Activated CD4-positive, alpha-beta T cell treated with anti-CD3 and anti-CD28 coated beads, Interleukin-2, amount 50 U/mL, for 24 hours (primary cell): Measurements from ENCODE around the gene KRT85.
"Not testable (repeated sequence)": the region's sequence is repeated elsewhere in the genome, so short reads cannot be mapped to it uniquely, and the experiment has no call there.

Experiments
- DNase-seq, 2 donors: peaks; one replicate each; pipeline ENCODE4 v3.0.0-alpha.2; 2020; ENCODE audit warnings: low read depth in 1 of 2, low spot score in 1 of 2

The KRT85 gene

DNA sequence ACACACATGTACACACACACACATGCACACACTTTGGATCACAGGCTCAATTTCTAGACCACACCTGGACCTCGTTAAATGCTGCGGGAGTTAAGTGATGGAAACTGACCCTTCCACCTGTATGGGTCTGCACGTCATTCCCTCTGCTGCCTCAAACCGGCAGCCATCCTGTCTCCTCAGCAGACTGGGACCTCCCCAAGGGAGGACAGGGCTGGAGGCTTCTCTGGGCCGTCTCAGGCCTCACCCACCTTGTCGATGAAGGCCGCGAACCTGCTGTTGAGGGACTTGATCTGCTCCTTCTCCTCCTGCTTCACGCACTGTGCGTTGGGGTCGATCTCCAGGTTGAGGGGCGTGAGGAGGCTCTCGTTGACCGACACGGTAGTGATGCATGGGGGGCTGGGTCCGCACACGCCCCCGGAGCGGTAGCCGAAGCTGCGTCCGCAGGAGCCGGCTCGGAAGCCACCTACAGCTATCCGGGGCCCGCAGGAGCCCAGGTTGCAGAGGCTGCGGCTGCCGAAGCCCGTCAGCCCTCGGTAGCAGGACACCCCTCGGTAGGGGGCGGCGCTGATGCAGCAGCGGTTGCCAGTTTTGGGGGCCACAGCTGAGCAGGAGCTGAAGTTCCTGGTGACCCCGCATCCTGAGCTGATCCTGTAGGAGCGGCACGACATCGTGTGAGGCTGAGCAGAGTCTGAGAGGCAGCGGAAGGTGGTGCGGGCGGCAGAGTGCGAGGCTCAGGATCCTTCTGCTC, at the start of gene KRT85:
KRT85 (minus strand) TSS at position 744 of the 748 bp plus-strand sequence; CDS start at position 668, 76 bp downstream.
- DNase-seq: no peak

DNA sequence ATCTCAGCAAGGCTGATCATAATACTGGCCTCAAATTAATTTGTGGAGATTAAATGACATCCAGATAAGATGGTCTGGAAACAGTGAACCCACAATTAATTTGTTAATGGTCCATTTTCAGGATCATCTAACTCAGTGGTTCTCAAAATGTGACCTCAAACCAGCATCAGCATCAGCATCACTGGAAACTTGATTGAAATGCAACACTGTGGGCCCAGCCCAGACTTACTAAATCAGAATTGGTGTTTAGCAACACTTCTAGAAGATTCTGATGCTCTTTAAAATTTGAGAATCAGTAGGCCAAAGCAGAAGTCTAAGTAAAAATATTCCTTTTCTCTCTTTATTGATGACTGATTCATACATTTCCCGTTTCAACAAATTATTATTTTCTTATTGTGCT, 49.5 kb upstream of the KRT85 start:
- DNase-seq: no peak

DNA sequence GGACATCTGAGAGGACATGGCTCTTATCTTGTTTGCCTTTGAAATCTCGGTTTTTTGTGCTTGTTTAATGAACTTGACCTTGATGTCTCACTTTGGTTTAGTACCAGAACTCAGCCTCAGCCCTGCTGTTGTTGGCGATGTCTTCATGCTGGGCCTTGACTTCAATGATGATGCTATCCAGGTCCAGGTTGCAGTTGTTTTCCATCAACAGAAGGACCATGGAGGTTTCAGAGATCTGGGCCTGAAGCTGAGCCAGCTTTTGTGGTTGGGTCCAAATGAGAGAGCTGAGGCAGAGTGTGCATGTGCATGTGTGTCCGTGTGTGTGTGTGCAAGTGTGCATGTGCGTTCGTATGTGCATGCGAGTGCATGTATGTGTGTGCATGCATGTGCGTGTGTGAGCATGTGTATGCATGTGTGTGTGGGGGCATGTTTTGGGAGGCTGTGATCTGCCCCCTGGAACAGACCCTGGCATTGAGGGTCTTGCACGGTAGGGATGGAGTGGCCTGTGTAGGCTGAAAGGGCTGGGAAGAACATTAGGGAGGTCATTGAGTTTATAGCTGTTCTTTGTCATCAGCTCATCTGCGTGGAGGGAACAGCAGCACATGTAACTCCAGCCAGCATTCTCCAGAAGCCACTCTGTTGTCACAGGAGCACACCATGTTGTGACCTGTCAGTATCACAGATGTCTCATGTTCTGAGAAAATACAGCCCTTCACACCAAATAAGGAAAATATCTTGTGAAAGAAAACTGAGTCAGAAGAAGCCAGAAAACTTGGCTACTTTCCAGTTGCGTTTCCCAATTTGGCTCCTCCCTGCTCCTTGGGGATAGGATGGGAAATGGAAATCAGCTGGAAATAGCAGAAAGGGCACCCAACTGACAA, 48.8 kb upstream of the KRT85 start:
- DNase-seq: no peak

DNA sequence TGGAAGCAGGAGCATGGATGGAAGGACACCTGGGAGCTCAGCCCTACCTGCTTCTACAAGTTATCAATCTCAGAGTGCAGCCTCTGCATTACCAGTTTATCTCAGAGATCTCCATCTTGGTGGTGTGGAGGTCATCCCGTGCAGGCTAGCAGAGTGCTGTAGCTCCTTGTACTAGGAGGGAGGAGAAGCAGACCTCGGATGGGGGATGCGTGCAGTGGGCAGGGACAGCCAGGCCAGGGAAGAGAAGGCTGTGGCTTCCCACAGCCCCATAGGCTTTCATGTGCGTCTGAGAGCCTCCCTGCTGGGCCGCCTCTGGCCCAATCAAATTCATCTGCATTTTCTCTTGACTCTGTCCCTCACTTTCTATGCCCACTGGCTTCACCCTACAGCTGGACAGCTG, 47.7 kb upstream of the KRT85 start:
- DNase-seq: no peak

DNA sequence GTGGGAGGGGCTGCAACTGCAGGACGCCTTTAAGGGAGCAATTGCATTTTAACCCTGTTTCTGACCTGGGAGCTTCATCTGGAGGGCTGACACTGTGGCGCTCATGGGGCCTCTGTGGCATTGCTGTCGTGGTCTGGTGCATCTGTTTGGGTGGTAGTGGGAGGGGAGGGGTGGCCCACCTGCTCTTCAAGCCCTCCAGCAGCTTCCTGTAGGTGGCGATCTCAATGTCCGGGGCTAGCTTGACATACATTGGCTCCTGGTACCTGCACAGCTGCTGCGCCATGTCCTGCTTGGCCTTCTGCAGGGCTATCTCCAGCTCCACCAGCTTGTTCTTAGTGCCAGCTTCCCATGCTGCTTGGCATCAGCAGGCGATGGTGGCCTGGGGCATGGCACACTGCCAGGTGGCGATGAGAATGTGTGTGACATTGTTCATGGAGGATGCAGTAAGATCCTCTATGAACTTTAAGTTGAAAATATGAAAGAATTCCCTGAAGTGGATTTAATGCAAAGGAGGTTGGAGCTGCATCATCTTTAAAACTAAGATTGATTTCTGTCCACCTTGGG, 46.6 kb upstream of the KRT85 start:
- no peak for DNase-seq

DNA sequence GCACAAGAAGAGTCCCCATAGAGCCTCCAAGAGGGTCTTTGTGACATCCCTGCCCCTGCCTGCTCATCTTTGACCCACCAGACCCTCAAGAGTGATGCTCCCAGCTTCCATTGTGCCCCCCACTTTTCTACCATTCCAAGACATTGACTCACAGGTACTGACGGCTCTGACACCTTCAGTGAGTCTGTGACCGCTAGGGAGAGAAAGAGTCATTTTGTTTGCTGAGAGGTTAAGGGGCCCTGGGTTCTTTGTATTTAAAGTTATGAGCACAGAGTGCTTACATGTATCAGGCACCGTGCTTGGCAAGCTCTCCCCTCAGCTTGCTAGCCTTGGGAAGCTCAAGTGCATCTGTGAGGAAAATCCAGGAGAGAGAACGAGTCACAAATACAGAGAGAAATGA, 45.9 kb upstream of the KRT85 start:
- no peak for DNase-seq

DNA sequence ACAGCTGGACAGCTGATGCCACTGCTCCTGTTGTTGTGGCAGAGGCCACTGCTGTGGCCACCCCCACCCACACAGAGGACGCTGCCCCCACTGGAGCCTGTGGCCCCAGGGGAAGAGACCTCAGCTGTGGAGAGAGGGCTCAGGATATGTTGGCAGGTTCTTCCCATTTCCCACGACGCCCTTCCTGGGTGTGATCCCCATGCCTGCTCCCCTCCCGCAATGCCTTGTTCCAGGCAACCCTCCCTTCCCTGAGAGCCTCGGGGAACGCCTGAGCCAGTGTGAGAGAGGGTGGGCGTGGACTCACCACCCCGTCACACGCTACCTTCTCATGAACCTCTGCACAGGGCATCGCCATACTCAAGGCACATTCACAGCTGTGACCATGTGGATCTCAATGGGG, 44.5 kb upstream of the KRT85 start:
- no peak for DNase-seq

DNA sequence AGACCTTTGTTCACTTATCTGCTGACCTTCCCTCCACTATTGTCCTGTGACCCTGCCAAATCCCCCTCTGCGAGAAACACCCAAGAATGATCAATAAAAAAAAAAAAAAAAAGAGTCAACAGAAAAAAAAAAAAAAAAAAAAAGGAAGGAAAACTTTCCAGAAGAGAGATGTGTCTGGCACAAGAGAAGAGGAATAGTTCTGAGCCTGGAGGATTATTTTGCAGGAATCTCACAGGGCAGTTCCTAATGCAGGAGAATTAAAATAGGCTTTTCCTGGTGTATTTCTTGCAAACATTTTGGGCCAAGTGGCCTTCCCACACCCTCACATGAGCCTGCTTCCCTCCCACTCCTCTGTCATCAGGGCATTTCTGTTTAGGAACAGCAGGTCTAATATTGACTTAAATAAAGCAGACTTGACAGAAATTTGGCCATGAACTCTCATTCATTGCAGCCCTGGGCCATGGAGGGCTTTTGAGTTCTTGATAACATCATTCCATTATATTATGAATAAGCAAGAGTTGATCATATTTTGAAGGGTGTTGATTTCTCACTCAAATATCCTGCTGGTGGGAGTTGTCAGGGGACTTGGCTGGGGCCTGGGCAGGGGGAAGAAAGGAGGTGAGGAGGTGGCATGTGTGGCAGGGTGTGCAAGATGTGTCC, 43.4 kb upstream of the KRT85 start:
- DNase-seq: not testable (repeated sequence)

DNA sequence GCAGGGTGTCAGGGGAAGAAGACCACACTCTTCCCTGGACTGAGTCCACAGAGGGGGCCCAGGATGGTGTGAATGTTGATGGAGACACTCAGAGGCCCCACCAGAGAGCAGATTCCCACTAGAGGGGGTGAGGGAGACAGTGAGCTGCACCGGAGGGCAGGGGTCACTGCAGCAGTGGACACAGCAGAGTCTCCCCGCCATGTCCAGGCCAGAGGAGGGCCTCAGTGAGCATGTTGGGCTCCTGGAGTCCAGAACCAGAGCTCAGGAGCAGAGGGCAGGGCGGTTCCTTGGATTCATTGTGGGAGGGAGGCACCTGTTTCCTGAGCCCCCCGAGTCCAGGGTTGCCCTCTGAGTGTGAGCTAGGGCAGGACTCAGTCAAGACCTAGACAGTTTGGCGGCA, 40.6 kb upstream of the KRT85 start:
- DNase-seq: no peak

DNA sequence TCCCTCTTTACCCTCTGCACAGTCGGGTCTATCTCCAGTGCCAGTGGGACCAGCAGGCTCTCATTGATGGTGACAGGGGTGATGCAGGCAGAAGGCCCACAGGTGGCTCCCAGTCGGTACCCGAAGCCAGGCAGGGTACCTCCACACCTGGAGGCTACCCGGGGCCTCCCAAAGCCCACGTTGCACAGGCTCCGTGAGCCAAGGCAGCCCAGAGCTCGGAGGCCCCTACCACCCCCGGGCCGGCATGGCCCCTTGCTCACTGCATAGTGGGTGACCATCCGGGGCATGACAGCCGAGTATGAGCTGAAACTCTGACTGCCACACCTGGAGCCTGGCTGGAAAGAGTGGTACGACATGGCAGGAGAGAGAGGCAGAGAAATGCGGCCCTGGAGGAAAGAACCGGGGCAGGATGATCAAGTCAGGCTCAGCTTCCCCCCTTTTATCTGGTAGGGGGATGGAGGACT, 38.7 kb upstream of the KRT85 start, which contains the start of gene KRT82:
KRT82 (minus strand) TSS at position 414 of the 464 bp plus-strand sequence; CDS start at position 356, 58 bp downstream.
- DNase-seq: no peak

DNA sequence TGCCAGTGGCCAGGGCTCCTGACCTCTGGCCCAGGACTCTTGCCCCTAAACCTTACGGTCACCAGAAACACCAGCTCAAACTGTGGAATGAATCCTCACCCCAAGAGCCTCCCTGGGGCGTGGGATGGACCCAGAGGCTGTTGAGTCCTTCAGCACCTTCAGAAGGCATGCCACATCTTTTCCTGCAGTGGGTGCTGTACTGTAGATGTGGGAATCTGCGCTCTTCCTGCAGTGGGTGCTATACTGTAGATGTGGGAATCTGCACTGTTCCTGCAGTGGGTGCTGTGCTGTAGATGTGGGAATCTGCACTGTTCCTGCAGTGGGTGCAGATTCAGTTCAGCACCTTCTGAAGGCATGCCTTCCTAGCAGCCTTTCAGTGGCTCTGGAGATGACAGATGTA, 37.7 kb upstream of the KRT85 start:
- no peak for DNase-seq

DNA sequence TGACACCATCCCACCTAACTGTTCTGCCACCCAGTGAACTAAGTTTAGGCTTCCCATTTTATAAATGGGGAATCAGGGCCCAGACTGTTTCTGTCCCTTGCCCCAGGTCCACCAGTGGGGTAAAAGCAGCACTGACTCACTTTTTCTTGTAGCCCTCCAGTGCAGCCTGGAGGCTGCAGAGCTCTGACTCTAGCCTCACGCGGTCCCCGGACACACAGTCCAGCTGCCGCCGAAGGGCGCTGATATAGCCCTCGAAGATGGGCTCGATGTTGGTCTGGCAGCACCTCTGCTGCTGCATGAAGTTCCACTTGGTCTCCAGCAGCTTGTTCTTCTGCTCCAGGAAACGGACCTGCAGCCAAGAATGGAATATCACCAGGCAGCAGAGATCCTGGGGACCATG, 36.3 kb upstream of the KRT85 start:
- no peak for DNase-seq

DNA sequence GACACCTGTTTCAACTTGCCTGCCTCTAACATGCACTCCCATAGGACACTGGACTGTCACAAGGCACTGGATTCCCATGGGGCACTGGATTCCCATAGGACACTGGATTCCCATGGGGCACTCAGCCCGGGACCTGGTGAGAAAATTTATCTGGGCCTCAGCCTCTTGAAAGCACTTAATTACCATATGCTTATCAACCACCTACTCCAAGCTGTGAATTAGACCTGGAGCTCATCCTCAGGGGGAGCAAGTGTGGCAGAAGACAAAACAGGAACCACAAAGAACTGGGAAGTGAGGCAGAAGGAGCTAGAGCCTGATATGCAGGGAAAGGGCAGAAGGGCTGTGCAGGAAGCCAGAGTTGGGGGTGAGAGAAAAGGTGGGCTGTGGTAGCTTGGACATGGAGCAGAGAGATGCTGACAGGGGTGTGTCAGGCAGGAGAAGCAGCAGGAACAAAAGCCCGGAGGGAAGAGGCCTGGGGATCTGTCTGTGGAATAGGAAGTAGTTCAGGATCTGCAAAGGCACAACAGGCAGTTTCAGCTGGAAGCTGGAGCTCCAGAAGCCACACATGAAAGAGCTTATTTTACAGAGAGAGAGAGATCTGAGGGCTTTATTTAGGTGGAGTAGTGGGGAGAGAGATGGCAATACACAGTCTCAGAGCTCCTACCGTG, 35.7 kb upstream of the KRT85 start:
- no peak for DNase-seq

DNA sequence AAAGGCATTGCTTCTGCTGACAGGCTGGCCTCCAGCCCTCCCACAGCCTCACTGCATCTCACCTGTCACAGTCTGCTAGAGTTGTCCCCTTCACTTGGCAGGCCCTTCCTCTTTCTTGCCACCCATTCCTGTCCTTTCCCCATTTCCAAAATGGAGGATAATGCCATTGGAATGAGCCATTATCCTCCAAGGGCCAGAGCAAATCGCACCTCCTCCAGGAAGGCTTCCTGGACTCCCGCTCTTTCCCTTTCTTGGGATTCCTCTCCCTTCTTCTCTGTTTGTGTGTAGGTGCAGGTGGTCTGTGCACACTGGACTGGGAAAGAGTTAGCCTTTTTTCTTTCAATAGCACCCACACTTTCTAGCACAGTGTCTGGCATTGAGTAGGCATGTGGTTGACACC, 35.1 kb upstream of the KRT85 start:
- no peak for DNase-seq

DNA sequence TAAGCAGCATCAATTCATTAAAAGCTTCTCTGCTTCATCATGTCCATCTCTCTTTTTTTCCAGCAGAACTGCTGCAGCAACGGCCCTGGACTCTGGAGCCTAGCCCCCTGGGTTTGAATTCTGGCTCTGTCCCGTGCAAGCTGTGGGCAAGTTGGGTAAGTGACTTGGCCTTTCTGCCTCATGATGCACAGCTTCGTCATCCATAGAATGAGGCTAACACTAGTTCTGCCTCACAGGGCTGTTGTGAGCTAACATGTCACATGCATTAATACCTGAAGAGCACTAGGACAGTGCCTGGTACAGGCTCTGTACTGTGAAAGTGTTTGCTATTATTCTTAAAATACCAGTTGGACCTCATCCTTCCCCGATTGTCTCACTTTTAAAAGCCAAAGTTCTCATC, 34.6 kb upstream of the KRT85 start:
- DNase-seq: no peak

DNA sequence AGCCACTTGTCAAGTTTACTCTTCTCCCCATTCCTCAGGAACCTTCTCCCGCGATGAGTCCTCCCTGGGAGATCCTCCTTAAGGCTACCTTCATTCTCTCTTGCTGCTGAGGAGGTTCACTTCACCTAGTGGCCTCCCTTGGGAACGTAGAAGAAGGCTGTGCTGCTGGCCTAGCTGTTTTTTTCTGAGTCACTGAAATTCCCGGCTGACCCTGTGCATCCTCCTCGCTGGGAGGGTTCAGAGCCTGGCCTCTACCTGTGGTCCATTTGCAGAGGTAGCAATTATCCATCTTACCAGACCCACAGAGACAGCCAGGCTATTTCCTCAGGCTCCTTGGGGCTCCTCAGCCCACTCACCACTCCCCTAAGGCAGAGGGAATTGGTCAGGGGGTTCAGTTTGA, 34.2 kb upstream of the KRT85 start:
- no peak for DNase-seq

DNA sequence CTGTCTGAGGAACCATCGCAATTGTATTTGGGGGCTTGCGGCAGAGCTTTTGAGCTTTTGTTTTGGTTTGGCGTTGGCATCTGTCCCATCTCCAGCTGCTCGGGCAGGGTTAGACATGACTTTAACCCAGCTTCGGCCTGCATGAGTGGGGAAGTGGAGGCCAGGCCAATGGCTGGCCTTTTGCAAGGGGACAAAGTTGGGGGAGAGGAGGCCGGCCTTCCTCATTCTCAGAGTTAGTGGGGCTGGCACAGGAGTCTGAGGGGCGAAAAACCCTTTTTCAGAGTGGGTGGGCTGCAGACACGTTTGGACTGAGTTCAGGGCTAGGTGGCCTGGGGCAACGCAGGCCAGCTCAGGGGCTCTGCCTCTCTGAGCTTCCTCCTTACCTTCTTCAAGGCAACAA, 33.6 kb upstream of the KRT85 start:
- no peak for DNase-seq

DNA sequence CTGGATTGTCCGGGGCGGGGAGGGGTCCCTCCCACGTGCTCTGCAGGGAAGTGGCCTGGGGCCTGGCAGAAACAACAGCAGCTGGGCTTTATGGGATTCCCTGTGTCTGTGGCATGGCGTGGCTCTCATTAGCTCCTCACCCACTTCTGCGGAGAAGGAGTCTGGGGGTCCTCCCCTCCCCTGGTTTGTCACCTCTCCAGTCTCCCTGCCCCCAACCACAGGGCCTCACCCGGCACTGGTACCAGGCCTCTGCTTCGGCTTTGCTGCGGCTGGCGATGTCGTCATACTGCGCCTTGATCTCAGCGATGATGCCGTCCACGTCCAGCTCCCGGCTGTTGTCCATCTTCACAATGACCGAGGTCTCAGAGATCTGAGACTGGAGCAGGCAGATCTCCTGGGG, 32.5 kb upstream of the KRT85 start:
- no peak for DNase-seq

DNA sequence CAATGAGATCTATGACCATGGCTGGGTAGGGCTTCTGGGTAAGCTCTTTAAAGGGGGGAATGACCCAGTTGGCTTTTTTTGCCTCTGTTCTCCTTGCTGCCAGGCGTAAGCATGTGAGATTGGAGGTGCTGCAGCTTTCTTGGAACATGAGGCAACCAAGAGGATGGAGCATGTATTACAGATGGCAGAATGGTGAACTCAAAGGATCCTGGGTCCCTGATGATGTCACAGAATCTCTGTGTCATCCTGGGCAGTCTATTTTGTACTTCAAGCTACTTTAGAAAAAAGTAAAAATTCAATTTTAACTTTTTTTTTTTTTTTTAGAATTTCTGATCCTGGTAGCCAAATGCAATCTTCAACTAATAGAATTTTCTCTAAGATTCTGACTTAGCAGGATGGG, 30.9 kb upstream of the KRT85 start:
- DNase-seq: no peak

DNA sequence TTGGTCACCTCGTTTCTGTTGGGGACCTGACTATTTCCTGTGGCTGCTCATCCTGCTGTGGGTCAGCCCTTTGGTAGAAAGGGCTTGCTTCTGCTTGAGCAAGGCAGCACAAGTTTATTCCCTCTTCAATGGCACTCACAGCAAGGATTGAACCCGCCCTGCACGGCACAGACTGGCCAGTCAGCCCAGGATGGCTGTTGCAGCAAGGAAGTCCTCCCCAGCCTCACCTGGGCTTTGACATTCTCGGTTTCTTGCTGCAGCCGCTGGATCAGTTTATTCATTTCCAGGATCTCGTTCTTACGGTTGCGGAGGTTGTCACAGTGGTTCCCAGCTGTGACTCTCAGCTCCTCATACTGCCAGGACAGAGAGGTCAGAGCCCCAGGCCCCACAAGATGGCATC, 29.4 kb upstream of the KRT85 start:
- DNase-seq: no peak
